Kidney epithelial cell (primary cell): Measurements from ENCODE around the gene UBAP2. TPM values are rescaled to one million over a fixed set of nuclear protein-coding genes. Genes with fewer than 3 reads are reported as not detected.

ENCODE experiments used
- DNase-seq: peaks from one replicate; pipeline ENCODE4 v3.0.0-alpha.2; 2010; ENCODE audit warnings: low read depth
- H3K27me3 ChIP-seq: 2 replicates; pipeline ENCODE4 v1.6.0; 2011; ENCODE audit warnings: low read length; ENCODE audit not compliant: control insufficient read depth, insufficient read depth
- H3K36me3 ChIP-seq: 2 replicates; pipeline ENCODE4 v1.5.1; 2011; ENCODE audit warnings: low read length; ENCODE audit not compliant: control insufficient read depth, insufficient read depth
- H3K4me3 ChIP-seq: 2 replicates; pipeline ENCODE4 v1.5.1; 2011; ENCODE audit warnings: low read depth, mild to moderate bottlenecking, control low read depth, low read length
- total RNA-seq: library from RNA; depleted of rRNA; stranded (reverse); fragments of >200 nt; gene quantifications from 2 replicates; pipeline ENCODE4 v1.2.3, GENCODE V29; 2015
- TF ChIP-seq, protein P1 (sequence below): IDR thresholded peaks from 2 replicates; pipeline ENCODE4 v1.5.1; 2011; ENCODE audit warnings: mild to moderate bottlenecking, moderate library complexity, low read length, control low read depth, inconsistent platforms; ENCODE audit not compliant: insufficient read depth, poor library complexity, severe bottlenecking

The UBAP2 gene
- total RNA-seq, 1 donor from 2014 or later = 25.5 TPM

GRCh38 chr9:34016149-34016548, 32.5 kb downstream of the UBAP2 start:
- H3K36me3 ChIP-seq = no peaks in the 10 kb centered on the region
- H3K27me3 ChIP-seq = no peaks in the 10 kb centered on the region
- TF ChIP-seq, protein P1, sequence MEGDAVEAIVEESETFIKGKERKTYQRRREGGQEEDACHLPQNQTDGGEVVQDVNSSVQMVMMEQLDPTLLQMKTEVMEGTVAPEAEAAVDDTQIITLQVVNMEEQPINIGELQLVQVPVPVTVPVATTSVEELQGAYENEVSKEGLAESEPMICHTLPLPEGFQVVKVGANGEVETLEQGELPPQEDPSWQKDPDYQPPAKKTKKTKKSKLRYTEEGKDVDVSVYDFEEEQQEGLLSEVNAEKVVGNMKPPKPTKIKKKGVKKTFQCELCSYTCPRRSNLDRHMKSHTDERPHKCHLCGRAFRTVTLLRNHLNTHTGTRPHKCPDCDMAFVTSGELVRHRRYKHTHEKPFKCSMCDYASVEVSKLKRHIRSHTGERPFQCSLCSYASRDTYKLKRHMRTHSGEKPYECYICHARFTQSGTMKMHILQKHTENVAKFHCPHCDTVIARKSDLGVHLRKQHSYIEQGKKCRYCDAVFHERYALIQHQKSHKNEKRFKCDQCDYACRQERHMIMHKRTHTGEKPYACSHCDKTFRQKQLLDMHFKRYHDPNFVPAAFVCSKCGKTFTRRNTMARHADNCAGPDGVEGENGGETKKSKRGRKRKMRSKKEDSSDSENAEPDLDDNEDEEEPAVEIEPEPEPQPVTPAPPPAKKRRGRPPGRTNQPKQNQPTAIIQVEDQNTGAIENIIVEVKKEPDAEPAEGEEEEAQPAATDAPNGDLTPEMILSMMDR = no peak
- no peak for DNase-seq
- H3K4me3 ChIP-seq = no peak overlapping the region

- Histone ChIP-seq H3K36me3 (no peaks in the 10 kb centered on the region), H3K27me3 (no peaks in the 10 kb centered on the region), H3K4me3 (no peak overlapping the region)
- no peak for DNase-seq
- TF ChIP-seq, protein P1 = no peak
These were observed 37.7 kb downstream of the UBAP2 start for GRCh38 chr9:34010979-34011378.

DNA sequence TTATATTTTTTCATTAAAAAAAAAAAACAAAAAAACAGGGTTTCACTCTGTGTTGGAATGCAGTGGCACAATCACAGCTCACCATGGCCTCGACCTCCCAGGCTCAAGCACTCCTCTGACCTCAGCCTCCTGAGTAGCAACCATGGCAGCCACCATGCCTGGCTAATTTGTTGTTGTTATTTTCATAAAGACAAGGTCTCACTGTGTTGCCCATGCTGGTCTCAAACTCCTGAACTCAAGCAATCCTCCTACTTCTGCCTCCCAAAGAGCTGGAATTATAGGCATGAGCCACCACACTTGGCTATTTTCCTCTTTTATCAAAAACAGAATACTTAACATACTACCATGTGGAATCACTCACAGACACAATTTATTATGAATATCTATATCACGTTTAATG, 46.7 kb downstream of the UBAP2 start:
- TF ChIP-seq, protein P1 = no peak
- Histone ChIP-seq H3K36me3 (no peaks in the 10 kb centered on the region), H3K4me3 (no peak overlapping the region), H3K27me3 (no peaks in the 10 kb centered on the region)
- DNase-seq = no peak

GRCh38 chr9:34001298-34001697, 47.4 kb downstream of the UBAP2 start:
- Histone ChIP-seq H3K4me3 (no peak overlapping the region), H3K36me3 (no peaks in the 10 kb centered on the region), H3K27me3 (no peaks in the 10 kb centered on the region)
- DNase-seq = no peak
- TF ChIP-seq, protein P1 = no peak

- H3K36me3 ChIP-seq = no peaks in the 10 kb centered on the region
- H3K27me3 ChIP-seq = no peaks in the 10 kb centered on the region
- DNase-seq = no peak
- TF ChIP-seq, protein P1 = no peak
- H3K4me3 ChIP-seq = no peak overlapping the region
These were observed 53.2 kb downstream of the UBAP2 start for GRCh38 chr9:33995449-33995848.

DNA sequence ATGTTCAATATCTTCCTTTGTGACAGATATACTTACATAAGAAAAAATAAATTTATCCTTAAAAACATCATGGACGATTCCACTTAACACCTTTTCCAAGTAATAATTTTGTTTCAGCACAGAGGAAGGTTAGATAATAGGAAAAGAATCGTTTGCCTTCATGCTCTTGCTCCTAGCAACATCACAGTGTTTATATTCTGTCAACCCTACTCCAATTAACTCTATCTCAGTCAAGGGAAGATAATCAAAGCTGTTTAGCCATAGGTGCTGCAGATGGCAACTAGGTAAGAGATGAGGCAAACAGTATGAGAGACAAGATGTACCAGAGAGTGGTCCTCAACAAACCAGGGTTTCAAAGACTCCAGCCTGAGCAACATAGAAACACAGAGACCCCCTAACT, 55.6 kb downstream of the UBAP2 start:
- H3K27me3 ChIP-seq = no peaks in the 10 kb centered on the region
- DNase-seq = no peak
- TF ChIP-seq, protein P1 = no peak
- H3K36me3 ChIP-seq = no peaks in the 10 kb centered on the region
- H3K4me3 ChIP-seq = no peak overlapping the region
